Measurements from ENCODE around the gene CDH4. TPM values are rescaled to one million over a fixed set of nuclear protein-coding genes. Genes with fewer than 3 reads are reported as not detected.

CDH4 gene
- total and polyA plus RNA-seq, 2 of the 13 experiments (the other 11 are each of a cell fraction or from before 2014, with no cell fraction given) = not detected

GRCh38 chr20:61821735-61822134 is 569.7 kb downstream of the CDH4 start (continued):
- TF ChIP-seq AKNA (CRISPR knock-in tag; IDR thresholded peaks at IDR 0.05; ENCODE audit: borderline replicate concordance) (no peak), ATRX (CRISPR knock-in tag; IDR thresholded peaks at IDR 0.05; ENCODE audit: borderline replicate concordance) (no peak), ZNF572 (CRISPR knock-in tag; IDR thresholded peaks at IDR 0.05) (no peak), ZNF776 (CRISPR knock-in tag; IDR thresholded peaks at IDR 0.05) (no peak), ZNF775 (CRISPR knock-in tag; IDR thresholded peaks at IDR 0.05; ENCODE audit: borderline replicate concordance) (no peak)

DNA sequence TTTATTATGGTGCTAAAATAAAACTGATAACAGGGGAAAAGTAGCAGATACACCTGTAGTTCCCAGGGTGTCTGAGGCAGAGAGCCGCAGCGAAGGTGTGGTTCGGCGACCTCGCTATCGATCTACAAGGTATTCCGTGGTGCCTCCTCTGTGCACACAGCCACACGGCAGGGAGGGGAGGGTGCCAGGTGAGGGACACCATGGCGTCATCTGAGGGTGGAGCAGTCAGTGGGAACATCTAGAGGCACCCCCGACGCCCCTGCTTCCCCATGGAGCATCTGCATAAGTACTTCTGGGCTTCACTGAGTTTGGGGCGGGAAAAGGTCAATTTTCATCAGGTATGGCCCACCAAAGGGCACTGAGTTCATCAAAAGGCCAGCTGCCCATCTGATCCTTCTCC is 570.3 kb downstream of the CDH4 start:
- no peak for ATAC-seq
- intact Hi-C loops (cut with micrococcal nuclease; ENCODE audit: unreplicated experiment) (no loop called here), in situ Hi-C loops (cut with HindIII; ENCODE audit: extremely low pct_ligation_motif_present, low pct_unique_long_range_greater_than_20kb) (no loop called here)
- Histone ChIP-seq H3K27me3 (ENCODE audit: control insufficient read depth in 1 of 2, insufficient read depth in 2 of 2, low read length in 2 of 2) (peaks cover 17 to 58% of the 10 kb centered on the region in 2 experiments; a peak in 4 of 5 replicates), H4K20me1 (ENCODE audit: insufficient read depth, low read length) (no peaks in the 10 kb centered on the region; the same call in 1 of the 2 replicates), H3K27ac (ENCODE audit: extremely low read length, insufficient read depth, low read length) (no peak overlapping the region), H2AFZ (ENCODE audit: low read length) (no peak overlapping the region), H3K9ac (ENCODE audit: insufficient read depth, low read depth, low read length) (no peak overlapping the region), H3K4me2 (ENCODE audit: low read depth, low read length) (no peak overlapping the region), H3K9me3 (ENCODE audit: low read length) (peaks cover 4% of the 10 kb centered on the region; the same call in 1 of the 2 replicates), H3K36me3 (replicated peaks in 1 of 2; ENCODE audit: control insufficient read depth in 1 of 2, insufficient read depth in 2 of 2, low read length in 2 of 2) (no peaks in the 10 kb centered on the region), H3K4me3 (replicated peaks in 1 of 3; ENCODE audit: insufficient read depth in 1 of 3, low read depth in 2 of 3, low read length in 3 of 3) (no peak overlapping the region), H3K79me2 (ENCODE audit: insufficient read depth, low read length) (no peaks in the 10 kb centered on the region), H3K4me1 (ENCODE audit: insufficient read depth, low read length) (no peaks in the 10 kb centered on the region)
- FAIRE-seq = no peak
- ChIA-PET POLR2A (no interaction called here), CTCF (ENCODE audit: low intra/inter-chr PET ratio, low total read pairs) (no interaction called here)
- BruUV-seq (replicated peaks) = no TSS peak
- TF ChIP-seq GABPB1 (CRISPR knock-in tag; IDR thresholded peaks at IDR 0.05) = no peak
- TF ChIP-seq NFIC (IDR thresholded peaks at IDR 0.05; ENCODE audit: low read length) = no peak
- no peak for TF ChIP-seq ETS1 (CRISPR knock-in tag; IDR thresholded peaks at IDR 0.05)
- TF ChIP-seq, protein P1, sequence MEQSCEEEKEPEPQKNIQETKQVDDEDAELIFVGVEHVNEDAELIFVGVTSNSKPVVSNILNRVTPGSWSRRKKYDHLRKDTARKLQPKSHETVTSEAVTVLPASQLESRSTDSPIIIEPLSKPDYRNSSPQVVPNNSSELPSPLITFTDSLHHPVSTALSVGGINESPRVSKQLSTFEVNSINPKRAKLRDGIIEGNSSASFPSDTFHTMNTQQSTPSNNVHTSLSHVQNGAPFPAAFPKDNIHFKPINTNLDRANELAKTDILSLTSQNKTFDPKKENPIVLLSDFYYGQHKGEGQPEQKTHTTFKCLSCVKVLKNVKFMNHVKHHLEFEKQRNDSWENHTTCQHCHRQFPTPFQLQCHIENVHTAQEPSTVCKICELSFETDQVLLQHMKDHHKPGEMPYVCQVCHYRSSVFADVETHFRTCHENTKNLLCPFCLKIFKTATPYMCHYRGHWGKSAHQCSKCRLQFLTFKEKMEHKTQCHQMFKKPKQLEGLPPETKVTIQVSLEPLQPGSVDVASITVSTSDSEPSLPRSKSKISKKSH (CRISPR knock-in tag; IDR thresholded peaks at IDR 0.05; ENCODE audit: borderline replicate concordance) = no peak
- TF ChIP-seq, protein P2, sequence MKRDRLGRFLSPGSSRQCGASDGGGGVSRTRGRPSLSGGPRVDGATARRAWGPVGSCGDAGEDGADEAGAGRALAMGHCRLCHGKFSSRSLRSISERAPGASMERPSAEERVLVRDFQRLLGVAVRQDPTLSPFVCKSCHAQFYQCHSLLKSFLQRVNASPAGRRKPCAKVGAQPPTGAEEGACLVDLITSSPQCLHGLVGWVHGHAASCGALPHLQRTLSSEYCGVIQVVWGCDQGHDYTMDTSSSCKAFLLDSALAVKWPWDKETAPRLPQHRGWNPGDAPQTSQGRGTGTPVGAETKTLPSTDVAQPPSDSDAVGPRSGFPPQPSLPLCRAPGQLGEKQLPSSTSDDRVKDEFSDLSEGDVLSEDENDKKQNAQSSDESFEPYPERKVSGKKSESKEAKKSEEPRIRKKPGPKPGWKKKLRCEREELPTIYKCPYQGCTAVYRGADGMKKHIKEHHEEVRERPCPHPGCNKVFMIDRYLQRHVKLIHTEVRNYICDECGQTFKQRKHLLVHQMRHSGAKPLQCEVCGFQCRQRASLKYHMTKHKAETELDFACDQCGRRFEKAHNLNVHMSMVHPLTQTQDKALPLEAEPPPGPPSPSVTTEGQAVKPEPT (CRISPR knock-in tag; IDR thresholded peaks at IDR 0.05; ENCODE audit: low read depth) = no peak
- TF ChIP-seq RBFOX2 (IDR thresholded peaks at IDR 0.05; ENCODE audit: low read depth, low read length) = no peak
- no peak for DNase-seq (ENCODE audit: low spot score)
- 36% methylated on average over 12 of the region's 12 CpGs for WGBS (ENCODE audit: low lambda C conversion rate)

Data from HepG2 (cell line).